Neural progenitor cell (in vitro differentiated cells): ENCODE measurements around the gene ZNF581. TPM values are rescaled to one million over a fixed set of nuclear protein-coding genes. Genes with fewer than 3 reads are reported as not detected.

ENCODE experiments used
- DNase-seq: peaks from one replicate; pipeline ENCODE4 v3.0.0-alpha.2; 2016; ENCODE audit warnings: low spot score
- H2AFZ ChIP-seq: fragments of 200-600 bp; sonication (generic); replicated peaks from 2 replicates; pipeline ENCODE4 v1.6.1; 2016; ENCODE audit warnings: antibody characterized with exemption
- H3F3A ChIP-seq: fragments of 200-600 bp; sonication (generic); 2 replicates; pipeline ENCODE4 v1.6.1; 2016; ENCODE audit warnings: antibody characterized with exemption, low read depth
- H3K27ac ChIP-seq: fragments of 200-600 bp; sonication (generic); 2 replicates; pipeline ENCODE4 v1.5.1; 2016; ENCODE audit warnings: mild to moderate bottlenecking
- H3K27me3 ChIP-seq: fragments of 200-600 bp; sonication (generic); 2 replicates; pipeline ENCODE4 v1.6.1; 2016; ENCODE audit warnings: mild to moderate bottlenecking, moderate library complexity
- H3K36me3 ChIP-seq: fragments of 200-600 bp; sonication (generic); 2 replicates; pipeline ENCODE4 v1.5.1; 2016
- H3K4me1 ChIP-seq: fragments of 200-600 bp; sonication (generic); 2 replicates; pipeline ENCODE4 v1.6.1; 2016; ENCODE audit warnings: mixed run types
- H3K4me2 ChIP-seq: fragments of 200-600 bp; sonication (generic); 2 replicates; pipeline ENCODE4 v1.6.1; 2016
- H3K4me3 ChIP-seq: fragments of 200-600 bp; sonication (generic); 2 replicates; pipeline ENCODE4 v1.5.1; 2016
- H3K79me2 ChIP-seq: fragments of 200-600 bp; sonication (generic); 2 replicates; pipeline ENCODE4 v1.6.1; 2016; ENCODE audit warnings: low read depth
- H3K9ac ChIP-seq: fragments of 200-600 bp; sonication (generic); 2 replicates; pipeline ENCODE4 v1.6.1; 2016
- H3K9me3 ChIP-seq: fragments of 200-600 bp; sonication (generic); 2 replicates; pipeline ENCODE4 v1.5.1; 2016; ENCODE audit warnings: low read depth
- H4K20me1 ChIP-seq: fragments of 200-600 bp; sonication (generic); 2 replicates; pipeline ENCODE4 v1.6.1; 2016; ENCODE audit warnings: low read depth
- H3K27ac Mint-ChIP-seq: 3 replicates; pipeline ENCODE4 v1.8.0; 2021; ENCODE audit warnings: mixed read lengths
- H3K27me3 Mint-ChIP-seq: 2 replicates; pipeline ENCODE4 v1.8.0; 2022; ENCODE audit warnings: low read depth, mild to moderate bottlenecking, inconsistent platforms, moderate library complexity, mixed read lengths; ENCODE audit not compliant: insufficient read depth
- H3K36me3 Mint-ChIP-seq: 3 replicates; pipeline ENCODE4 v1.8.0; 2021; ENCODE audit warnings: mixed read lengths
- H3K4me1 Mint-ChIP-seq: 3 replicates; pipeline ENCODE4 v1.8.0; 2021; ENCODE audit warnings: mixed read lengths
- H3K4me3 Mint-ChIP-seq: 3 replicates; pipeline ENCODE4 v1.8.0; 2021; ENCODE audit warnings: mild to moderate bottlenecking, moderate library complexity, mixed read lengths
- H3K9me3 Mint-ChIP-seq: 3 replicates; pipeline ENCODE4 v1.8.0; 2020; ENCODE audit warnings: mixed read lengths
- EZH2 ChIP-seq: fragments of 200-600 bp; sonication (generic); IDR thresholded peaks from 2 replicates; pipeline ENCODE4 v1.6.1; 2017; ENCODE audit warnings: antibody characterized with exemption, mild to moderate bottlenecking, moderate library complexity
- EZH2phosphoT487 ChIP-seq: fragments of 200-600 bp; sonication (generic); IDR thresholded peaks from 2 replicates; pipeline ENCODE4 v1.6.1; 2017; ENCODE audit warnings: antibody characterized with exemption
- total RNA-seq: library from RNA; depleted of rRNA; stranded (reverse); fragments of >200 nt; gene quantifications from 2 replicates; pipeline ENCODE4 v1.2.3, GENCODE V29; 2015; ENCODE audit warnings: low replicate concordance
- TF ChIP-seq, protein P1 (sequence below): fragments of 200-600 bp; sonication (generic); IDR thresholded peaks from 2 replicates; pipeline ENCODE4 v1.5.1; 2017; ENCODE audit warnings: antibody characterized with exemption, mild to moderate bottlenecking

ZNF581 gene
- total RNA-seq, 1 donor from 2014 or later, result 12.2 TPM

DNA sequence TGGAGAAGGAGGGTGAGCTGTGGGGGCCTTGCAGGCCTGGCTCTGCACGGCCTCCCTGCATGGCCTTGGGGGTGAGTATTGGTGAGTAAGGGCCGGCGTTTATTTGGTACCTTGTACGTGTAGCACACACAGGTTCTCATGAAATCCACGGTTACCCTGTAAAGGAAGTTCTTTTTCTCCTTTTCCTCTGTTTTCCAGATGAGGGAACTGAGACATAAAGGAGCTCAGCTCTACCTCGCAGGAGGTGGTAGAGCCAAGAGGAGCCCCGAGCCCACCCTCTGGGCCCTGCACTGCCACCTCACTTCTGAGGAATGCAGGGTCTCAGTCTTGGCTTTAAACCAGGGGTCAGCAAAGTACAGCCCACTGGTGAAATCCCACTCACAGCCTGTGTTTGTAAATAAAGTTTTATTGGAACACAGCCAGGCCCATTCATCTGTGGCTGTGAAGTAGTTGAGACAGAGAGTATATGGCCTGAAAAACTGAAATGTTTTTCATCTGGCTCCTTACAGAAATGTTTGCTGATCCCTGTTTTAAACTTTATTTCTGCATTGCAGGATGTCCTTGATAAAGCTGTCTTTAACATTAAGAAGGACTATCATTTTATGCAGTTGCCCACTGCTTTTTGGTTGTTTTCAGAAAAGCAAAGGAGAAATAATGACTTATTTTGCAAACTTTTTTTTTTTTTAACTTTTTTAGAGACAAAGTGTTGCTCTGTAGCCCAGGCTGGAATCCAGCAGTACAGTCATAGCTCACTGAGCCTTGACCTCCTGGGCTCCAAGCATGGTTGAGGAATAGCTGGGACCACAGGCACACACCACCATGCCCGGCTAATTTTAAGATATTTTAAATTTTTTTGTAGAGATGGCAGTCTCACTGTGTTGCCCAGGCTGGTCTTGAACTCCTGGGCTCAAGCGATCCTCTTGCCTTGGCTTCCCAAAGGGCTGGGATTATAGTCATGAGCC lies 38.0 kb downstream of the ZNF581 start:
- no peaks in the 10 kb centered on the region for H3K9me3 Mint-ChIP-seq
- no peak for DNase-seq
- H3K4me1 Mint-ChIP-seq, result peaks cover 4% of the 10 kb centered on the region
- no peak overlapping the region for H3K4me3 ChIP-seq
- no peaks in the 10 kb centered on the region for H3K27me3 ChIP-seq
- peaks cover 5% of the 10 kb centered on the region for H3K36me3 Mint-ChIP-seq
- no peak overlapping the region for H3K9ac ChIP-seq
- peaks cover 23% of the 10 kb centered on the region for H4K20me1 ChIP-seq
- no peak for TF ChIP-seq EZH2
- no peak for TF ChIP-seq EZH2phosphoT487
- TF ChIP-seq, protein P1, sequence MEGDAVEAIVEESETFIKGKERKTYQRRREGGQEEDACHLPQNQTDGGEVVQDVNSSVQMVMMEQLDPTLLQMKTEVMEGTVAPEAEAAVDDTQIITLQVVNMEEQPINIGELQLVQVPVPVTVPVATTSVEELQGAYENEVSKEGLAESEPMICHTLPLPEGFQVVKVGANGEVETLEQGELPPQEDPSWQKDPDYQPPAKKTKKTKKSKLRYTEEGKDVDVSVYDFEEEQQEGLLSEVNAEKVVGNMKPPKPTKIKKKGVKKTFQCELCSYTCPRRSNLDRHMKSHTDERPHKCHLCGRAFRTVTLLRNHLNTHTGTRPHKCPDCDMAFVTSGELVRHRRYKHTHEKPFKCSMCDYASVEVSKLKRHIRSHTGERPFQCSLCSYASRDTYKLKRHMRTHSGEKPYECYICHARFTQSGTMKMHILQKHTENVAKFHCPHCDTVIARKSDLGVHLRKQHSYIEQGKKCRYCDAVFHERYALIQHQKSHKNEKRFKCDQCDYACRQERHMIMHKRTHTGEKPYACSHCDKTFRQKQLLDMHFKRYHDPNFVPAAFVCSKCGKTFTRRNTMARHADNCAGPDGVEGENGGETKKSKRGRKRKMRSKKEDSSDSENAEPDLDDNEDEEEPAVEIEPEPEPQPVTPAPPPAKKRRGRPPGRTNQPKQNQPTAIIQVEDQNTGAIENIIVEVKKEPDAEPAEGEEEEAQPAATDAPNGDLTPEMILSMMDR, result no peak
- H3K27ac Mint-ChIP-seq, result no peak overlapping the region
- no peak overlapping the region for H3K4me3 Mint-ChIP-seq
- peaks cover 44% of the 10 kb centered on the region for H3K79me2 ChIP-seq
- H3K36me3 ChIP-seq, result no peaks in the 10 kb centered on the region
- H3K4me1 ChIP-seq, result peaks cover 5% of the 10 kb centered on the region
- no peak overlapping the region for H3K27ac ChIP-seq
- no peaks in the 10 kb centered on the region for H3K9me3 ChIP-seq
- no peak overlapping the region for H3K4me2 ChIP-seq
- no peaks in the 10 kb centered on the region for H3F3A ChIP-seq
- no peak overlapping the region for H2AFZ ChIP-seq
- H3K27me3 Mint-ChIP-seq, result peaks cover 2% of the 10 kb centered on the region

GRCh38 chr19:55683449-55684261 lies 40.2 kb downstream of the ZNF581 start:
- no peaks in the 10 kb centered on the region for H3K36me3 ChIP-seq
- Mint-ChIP-seq H3K27me3 (no peaks in the 10 kb centered on the region), H3K27ac (no peak overlapping the region), H3K4me3 (no peak overlapping the region), H3K4me1 (no peaks in the 10 kb centered on the region), H3K36me3 (peaks cover 5% of the 10 kb centered on the region), H3K9me3 (no peaks in the 10 kb centered on the region)
- TF ChIP-seq, protein P1, result no peak
- TF ChIP-seq EZH2, result no peak
- no peak for TF ChIP-seq EZH2phosphoT487
- H3K9ac ChIP-seq, result no peak overlapping the region
- no peak overlapping the region for H3K4me2 ChIP-seq
- peaks cover 13% of the 10 kb centered on the region for H4K20me1 ChIP-seq
- no peaks in the 10 kb centered on the region for H3K4me1 ChIP-seq
- no peak overlapping the region for H2AFZ ChIP-seq
- H3K4me3 ChIP-seq, result no peak overlapping the region
- H3K79me2 ChIP-seq, result peaks cover 23% of the 10 kb centered on the region
- no peak overlapping the region for H3K27ac ChIP-seq
- H3F3A ChIP-seq, result no peaks in the 10 kb centered on the region
- no peaks in the 10 kb centered on the region for H3K27me3 ChIP-seq
- no peaks in the 10 kb centered on the region for H3K9me3 ChIP-seq
- no peak for DNase-seq

- no peaks in the 10 kb centered on the region for H3K9me3 ChIP-seq
- no peaks in the 10 kb centered on the region for H3K9me3 Mint-ChIP-seq
- no peaks in the 10 kb centered on the region for H3K36me3 ChIP-seq
- no peaks in the 10 kb centered on the region for H3F3A ChIP-seq
- no peaks in the 10 kb centered on the region for H3K4me1 ChIP-seq
- no peak overlapping the region for H3K27ac Mint-ChIP-seq
- peaks cover 13% of the 10 kb centered on the region for H3K79me2 ChIP-seq
- H3K27me3 Mint-ChIP-seq, result no peaks in the 10 kb centered on the region
- DNase-seq, result no peak
- no peak overlapping the region for H3K9ac ChIP-seq
- TF ChIP-seq EZH2 (no peak), EZH2phosphoT487 (no peak)
- TF ChIP-seq, protein P1, result no peak
- H3K27ac ChIP-seq, result no peak overlapping the region
- H3K4me3 Mint-ChIP-seq, result no peak overlapping the region
- peaks cover 2% of the 10 kb centered on the region for H3K36me3 Mint-ChIP-seq
- no peak overlapping the region for H3K4me3 ChIP-seq
- no peak overlapping the region for H2AFZ ChIP-seq
- H4K20me1 ChIP-seq, result peaks cover 15% of the 10 kb centered on the region
- no peaks in the 10 kb centered on the region for H3K4me1 Mint-ChIP-seq
- no peak overlapping the region for H3K4me2 ChIP-seq
- H3K27me3 ChIP-seq, result no peaks in the 10 kb centered on the region
Measured at GRCh38 chr19:55684946-55685681, 41.7 kb downstream of the ZNF581 start.
